Fibroblast of lung (primary cell): Measurements from ENCODE around the gene TRPM6. TPM values are rescaled to one million over a fixed set of nuclear protein-coding genes. Genes with fewer than 3 reads are reported as not detected.
A peak's percentile ranks its signal among the peaks of the same experiment; 100 is the strongest.

ENCODE experiments used
- DNase-seq, 2 donors: peaks; one replicate each; pipeline versions ENCODE4 v3.0.0 to v3.0.0-alpha.2; 2010; ENCODE audit warnings: low read depth in 2 of 2
- H2AFZ ChIP-seq: 2 replicates; pipeline ENCODE4 v1.5.1; 2012; ENCODE audit warnings: low read length, control low read depth, inconsistent platforms
- H3K27ac ChIP-seq: 2 replicates; pipeline ENCODE4 v1.5.1; 2011; ENCODE audit warnings: low read length, control low read depth; ENCODE audit not compliant: insufficient read depth
- H3K27me3 ChIP-seq: 2 replicates; pipeline ENCODE4 v1.5.1; 2011; ENCODE audit warnings: mild to moderate bottlenecking, low read length; ENCODE audit not compliant: control insufficient read depth, insufficient read depth
- H3K36me3 ChIP-seq: 2 replicates; pipeline ENCODE4 v1.5.1; 2011; ENCODE audit warnings: low read length; ENCODE audit not compliant: control insufficient read depth, insufficient read depth
- H3K4me1 ChIP-seq: 2 replicates; pipeline ENCODE4 v1.5.1; 2011; ENCODE audit warnings: low read length; ENCODE audit not compliant: control insufficient read depth, insufficient read depth; ENCODE audit errors: extremely low read depth
- H3K4me2 ChIP-seq: 2 replicates; pipeline ENCODE4 v1.5.1; 2011; ENCODE audit warnings: low read length, control low read depth; ENCODE audit not compliant: insufficient read depth; ENCODE audit errors: extremely low read depth
- H3K4me3 ChIP-seq, 4 experiments: fragments of 200-600 bp in 1 of 4; sonication (generic) in 1 of 4; replicated peaks in 1 of 4; 2 replicates each; pipeline ENCODE4 v1.5.1; 2011 to 2016; ENCODE audit warnings: low read length in 4 of 4, low read depth in 3 of 4, mild to moderate bottlenecking in 3 of 4, control low read depth in 2 of 4, inconsistent platforms in 1 of 4, mixed read lengths in 1 of 4; ENCODE audit not compliant: insufficient read depth in 1 of 4; ENCODE audit errors: control extremely low read depth in 1 of 4
- H3K79me2 ChIP-seq: 2 replicates; pipeline ENCODE4 v1.5.1; 2012; ENCODE audit warnings: mild to moderate bottlenecking, low read length, inconsistent platforms; ENCODE audit not compliant: control insufficient read depth, insufficient read depth
- H3K9ac ChIP-seq: 2 replicates; pipeline ENCODE4 v1.5.1; 2011; ENCODE audit warnings: mild to moderate bottlenecking, low read length, control low read depth; ENCODE audit not compliant: insufficient read depth
- H3K9me3 ChIP-seq: 2 replicates; pipeline ENCODE4 v1.5.1; 2012; ENCODE audit warnings: low read depth, low read length; ENCODE audit not compliant: control insufficient read depth, insufficient read depth
- H4K20me1 ChIP-seq: 2 replicates; pipeline ENCODE4 v1.5.1; 2011; ENCODE audit warnings: low read length; ENCODE audit not compliant: control insufficient read depth, insufficient read depth; ENCODE audit errors: extremely low read depth
- EZH2 ChIP-seq: IDR thresholded peaks from 2 replicates; pipeline ENCODE4 v1.5.1; 2012; ENCODE audit warnings: low read length, control low read depth, mild to moderate bottlenecking; ENCODE audit errors: missing control alignments
- polyA plus RNA-seq, 2 donors: library from polyadenylated mRNA; depleted of rRNA in 1 of 2; stranded (reverse) in 1 of 2; unstranded in 1 of 2; fragments of >200 nt; gene quantifications; 2 replicates each; pipeline ENCODE4 v1.2.1, GENCODE V29; 2011 to 2012; ENCODE audit warnings: missing spikeins in 1 of 2
- total RNA-seq: library from RNA; depleted of rRNA; stranded (reverse); fragments of >200 nt; gene quantifications from 2 replicates; pipeline ENCODE4 v1.2.1, GENCODE V29; 2014
- TF ChIP-seq, protein P1 (sequence below), 2 donors: IDR thresholded peaks in 1 of 2; conservative IDR thresholded peaks in 1 of 2; 1 replicate in 1 of 2; 2 replicates in 1 of 2; pipeline ENCODE4 v1.5.1; 2011 to 2012; ENCODE audit warnings: low read length in 2 of 2, control low read depth in 1 of 2, inconsistent platforms in 1 of 2, low read depth in 1 of 2, mild to moderate bottlenecking in 1 of 2

TRPM6 gene
- total and polyA plus RNA-seq, 2 donors (not counting 1 experiment from before 2014, with no cell fraction given) = under 0.01 to 0.02 TPM

DNA sequence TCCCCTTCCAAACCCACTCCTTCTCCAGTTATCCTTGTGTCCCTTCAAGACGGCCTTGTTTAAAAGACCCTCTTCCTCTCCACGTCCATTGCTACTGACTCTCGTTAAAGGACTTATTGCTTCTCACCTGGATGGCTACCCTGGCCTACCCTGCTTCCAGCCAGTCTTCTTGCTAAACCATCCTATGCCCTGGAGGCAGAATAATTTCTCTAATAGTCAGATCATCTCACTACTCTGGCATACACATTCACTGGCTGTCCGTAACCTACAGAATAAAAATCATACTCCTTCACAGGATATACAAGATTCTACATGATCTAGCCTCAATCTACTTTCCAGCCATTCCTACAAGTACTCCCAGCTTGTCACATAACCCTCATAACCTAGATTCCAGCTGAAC lies 92.6 kb downstream of the TRPM6 start:
- TF ChIP-seq, protein P1, sequence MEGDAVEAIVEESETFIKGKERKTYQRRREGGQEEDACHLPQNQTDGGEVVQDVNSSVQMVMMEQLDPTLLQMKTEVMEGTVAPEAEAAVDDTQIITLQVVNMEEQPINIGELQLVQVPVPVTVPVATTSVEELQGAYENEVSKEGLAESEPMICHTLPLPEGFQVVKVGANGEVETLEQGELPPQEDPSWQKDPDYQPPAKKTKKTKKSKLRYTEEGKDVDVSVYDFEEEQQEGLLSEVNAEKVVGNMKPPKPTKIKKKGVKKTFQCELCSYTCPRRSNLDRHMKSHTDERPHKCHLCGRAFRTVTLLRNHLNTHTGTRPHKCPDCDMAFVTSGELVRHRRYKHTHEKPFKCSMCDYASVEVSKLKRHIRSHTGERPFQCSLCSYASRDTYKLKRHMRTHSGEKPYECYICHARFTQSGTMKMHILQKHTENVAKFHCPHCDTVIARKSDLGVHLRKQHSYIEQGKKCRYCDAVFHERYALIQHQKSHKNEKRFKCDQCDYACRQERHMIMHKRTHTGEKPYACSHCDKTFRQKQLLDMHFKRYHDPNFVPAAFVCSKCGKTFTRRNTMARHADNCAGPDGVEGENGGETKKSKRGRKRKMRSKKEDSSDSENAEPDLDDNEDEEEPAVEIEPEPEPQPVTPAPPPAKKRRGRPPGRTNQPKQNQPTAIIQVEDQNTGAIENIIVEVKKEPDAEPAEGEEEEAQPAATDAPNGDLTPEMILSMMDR (conservative IDR thresholded peaks at IDR 0.05 in 1 of 2, IDR thresholded peaks at IDR 0.05 in 1 of 2; ENCODE audit: low read depth in 1 of 2, low read length in 2 of 2) = no peak
- no peak for TF ChIP-seq EZH2
- no peak overlapping the region for H3K4me3 ChIP-seq

DNA sequence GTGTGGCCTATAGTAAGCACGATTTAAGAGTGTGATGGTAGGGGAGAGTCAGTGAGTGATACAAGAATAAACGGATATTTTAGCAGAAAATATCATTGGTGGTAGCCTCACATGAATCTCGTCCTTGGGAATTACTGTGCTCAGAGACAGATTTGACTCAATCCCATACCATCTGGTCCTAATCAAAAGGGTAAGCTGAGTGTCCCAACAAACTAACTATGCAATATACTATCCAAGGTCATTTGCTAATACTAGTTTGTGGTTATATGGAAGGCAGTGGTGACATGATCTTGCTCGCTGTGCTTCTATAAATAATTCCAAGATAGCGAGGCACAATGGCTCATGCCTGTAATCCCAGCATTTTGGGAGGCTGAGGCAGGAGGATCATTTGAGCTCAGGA lies 103.2 kb downstream of the TRPM6 start:
- no peak for DNase-seq
- H2AFZ ChIP-seq = no peak overlapping the region
- H3K4me2 ChIP-seq = no peak overlapping the region

More for the DNA sequence above, 92.6 kb downstream of the TRPM6 start:
- Histone ChIP-seq H3K9ac (no peak overlapping the region), H3K27ac (no peak overlapping the region), H2AFZ (no peak overlapping the region), H3K9me3 (no peaks in the 10 kb centered on the region), H3K27me3 (no peaks in the 10 kb centered on the region), H3K4me1 (no peaks in the 10 kb centered on the region), H3K4me2 (no peak overlapping the region), H3K36me3 (no peaks in the 10 kb centered on the region), H4K20me1 (no peaks in the 10 kb centered on the region), H3K79me2 (no peaks in the 10 kb centered on the region)
- no peak for DNase-seq

DNA sequence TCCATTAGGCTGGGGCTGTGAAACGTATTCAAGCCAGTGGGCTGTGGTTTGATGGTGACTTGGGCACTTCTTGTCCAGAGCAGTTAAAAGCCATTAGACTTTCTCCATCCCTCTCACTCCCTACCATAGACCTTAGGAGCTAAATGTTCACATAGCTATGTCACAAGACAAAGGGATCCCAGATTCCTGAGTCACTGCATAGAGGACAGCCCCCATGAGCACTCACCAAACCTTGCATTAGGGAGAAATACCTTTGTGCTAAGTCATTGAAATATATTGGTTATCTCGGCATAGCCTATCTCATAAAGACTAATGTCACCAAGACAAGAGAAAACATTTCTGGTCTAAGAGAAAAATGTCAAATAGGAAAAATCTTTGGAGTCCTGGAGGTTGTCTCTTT lies 104.3 kb downstream of the TRPM6 start:
- no peak overlapping the region for H2AFZ ChIP-seq
- peak in 1 of 2 donors; percentile 70 for DNase-seq
- H3K4me2 ChIP-seq = no peak overlapping the region

More for the DNA sequence above, 103.2 kb downstream of the TRPM6 start:
- no peaks in the 10 kb centered on the region for H3K36me3 ChIP-seq
- H4K20me1 ChIP-seq = no peaks in the 10 kb centered on the region
- H3K9ac ChIP-seq = no peak overlapping the region
- H3K4me3 ChIP-seq = no peak overlapping the region
- no peaks in the 10 kb centered on the region for H3K27me3 ChIP-seq
- no peaks in the 10 kb centered on the region for H3K9me3 ChIP-seq
- no peak overlapping the region for H3K27ac ChIP-seq
- H3K79me2 ChIP-seq = no peaks in the 10 kb centered on the region
- TF ChIP-seq, protein P1 (conservative IDR thresholded peaks at IDR 0.05 in 1 of 2, IDR thresholded peaks at IDR 0.05 in 1 of 2; ENCODE audit: low read depth in 1 of 2, low read length in 2 of 2) = no peak
- no peak for TF ChIP-seq EZH2
- H3K4me1 ChIP-seq = no peaks in the 10 kb centered on the region

More for the DNA sequence above, 104.3 kb downstream of the TRPM6 start:
- Histone ChIP-seq H3K36me3 (no peaks in the 10 kb centered on the region), H3K79me2 (no peaks in the 10 kb centered on the region), H3K27me3 (no peaks in the 10 kb centered on the region), H3K4me1 (no peaks in the 10 kb centered on the region), H4K20me1 (no peaks in the 10 kb centered on the region), H3K9me3 (no peaks in the 10 kb centered on the region), H3K9ac (no peak overlapping the region), H3K27ac (no peak overlapping the region), H3K4me3 (no peak overlapping the region)
- TF ChIP-seq EZH2 = no peak
- TF ChIP-seq, protein P1 (conservative IDR thresholded peaks at IDR 0.05 in 1 of 2, IDR thresholded peaks at IDR 0.05 in 1 of 2; ENCODE audit: low read depth in 1 of 2, low read length in 2 of 2) = no peak
